Measurements from ENCODE around the gene TOMM40.
"Not testable (repeated sequence)": the region's sequence is repeated elsewhere in the genome, so short reads cannot be mapped to it uniquely, and the experiment has no call there.

Gene TOMM40

GRCh38 chr19:44925114-44925891 lies 34.2 kb downstream of the TOMM40 start:
- in situ Hi-C loops (cut with MboI; ENCODE audit: low sequenced_read_pairs) = no loop called here

- in situ Hi-C loops (cut with MboI; ENCODE audit: low sequenced_read_pairs) = not testable (repeated sequence)
Measured at GRCh38 chr19:44926245-44927077, 35.4 kb downstream of the TOMM40 start.

GRCh38 chr19:44927746-44928145 lies 36.7 kb downstream of the TOMM40 start:
- in situ Hi-C loops (cut with MboI; ENCODE audit: low sequenced_read_pairs) = no loop called here

GRCh38 chr19:44930088-44930487 lies 39.0 kb downstream of the TOMM40 start:
- in situ Hi-C loops (cut with MboI; ENCODE audit: low sequenced_read_pairs) = no loop called here

GRCh38 chr19:44931541-44931940 lies 40.5 kb downstream of the TOMM40 start:
- in situ Hi-C loops (cut with MboI; ENCODE audit: low sequenced_read_pairs) = no loop called here

- in situ Hi-C loops (cut with MboI; ENCODE audit: low sequenced_read_pairs) = no loop called here
Measured at GRCh38 chr19:44939668-44940067, 48.6 kb downstream of the TOMM40 start.

- in situ Hi-C loops (cut with MboI; ENCODE audit: low sequenced_read_pairs) = no loop called here
Measured at GRCh38 chr19:44942067-44942571, 51.1 kb downstream of the TOMM40 start, which contains the start of gene APOC4. Gene APOC4 (plus strand): TSS chr19:44942237. CDS start chr19:44942278, 41 bp downstream.

GRCh38 chr19:44943801-44944249 lies 52.8 kb downstream of the TOMM40 start:
- in situ Hi-C loops (cut with MboI; ENCODE audit: low sequenced_read_pairs) = no loop called here

- in situ Hi-C loops (cut with MboI; ENCODE audit: low sequenced_read_pairs) = no loop called here
Measured at GRCh38 chr19:44947041-44947581, 56.1 kb downstream of the TOMM40 start.

GRCh38 chr19:44948237-44948636 lies 57.2 kb downstream of the TOMM40 start:
- in situ Hi-C loops (cut with MboI; ENCODE audit: low sequenced_read_pairs) = no loop called here

GRCh38 chr19:44948763-44949374 lies 57.8 kb downstream of the TOMM40 start:
- in situ Hi-C loops (cut with MboI; ENCODE audit: low sequenced_read_pairs) = no loop called here

- in situ Hi-C loops (cut with MboI; ENCODE audit: low sequenced_read_pairs) = no loop called here
Measured at GRCh38 chr19:44949550-44949949, 58.5 kb downstream of the TOMM40 start.

GRCh38 chr19:44951179-44952159 lies 60.4 kb downstream of the TOMM40 start:
- in situ Hi-C loops (cut with MboI; ENCODE audit: low sequenced_read_pairs) = no loop called here

All from HL-60/S4 treated with phorbol 12-myristate 13-acetate at 8.2 ng/mL for 4 days and 3 days (cell line).